CD4-positive, alpha-beta T cell treated with Interleukin-17A for 4 hours (primary cell): ENCODE measurements around the gene RFTN2.
"Not testable (repeated sequence)": the region's sequence is repeated elsewhere in the genome, so short reads cannot be mapped to it uniquely, and the experiment has no call there.

Experiments
- DNase-seq: peaks from one replicate; pipeline ENCODE4 v3.0.0-alpha.2; 2020; ENCODE audit warnings: mixed read lengths

The RFTN2 gene, protein sequence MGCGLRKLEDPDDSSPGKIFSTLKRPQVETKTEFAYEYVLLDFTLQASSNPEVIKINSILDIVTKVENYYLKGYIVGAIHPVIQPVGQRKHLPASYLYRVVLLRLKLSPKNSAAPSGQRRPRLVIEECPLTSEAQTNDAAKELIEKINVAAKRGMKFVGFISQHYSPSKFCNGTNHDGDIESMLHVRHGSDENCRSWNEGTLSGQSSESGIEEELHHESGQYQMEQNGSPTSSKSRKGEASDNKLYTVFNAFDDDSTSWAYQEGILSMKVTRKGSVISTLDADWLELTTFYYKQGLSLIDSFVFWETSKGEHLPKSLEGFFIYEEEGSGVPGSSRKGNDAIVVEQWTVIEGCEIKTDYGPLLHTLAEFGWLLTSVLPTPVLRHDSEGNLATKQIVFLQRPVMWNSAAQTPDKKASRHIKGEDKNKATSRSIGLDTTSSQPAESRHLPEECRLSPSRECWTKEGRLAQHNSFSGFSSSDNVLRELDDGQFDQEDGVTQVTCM

DNA sequence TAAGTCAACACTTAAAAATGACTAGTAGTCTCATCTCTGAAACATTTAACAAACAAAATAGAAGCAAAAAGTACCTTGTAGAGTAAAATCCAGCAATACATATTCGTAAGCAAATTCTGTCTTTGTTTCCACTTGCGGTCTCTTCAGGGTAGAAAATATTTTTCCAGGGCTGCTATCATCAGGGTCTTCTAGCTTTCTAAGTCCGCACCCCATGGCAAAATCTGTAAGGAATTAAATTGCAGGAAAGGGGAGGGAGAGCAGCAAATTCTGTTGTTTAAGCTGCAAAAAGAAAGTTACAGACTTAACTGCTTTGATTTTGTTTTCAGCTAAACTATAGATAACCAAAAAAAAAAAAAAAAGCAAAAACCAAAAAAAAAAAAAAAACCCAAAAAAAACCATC lies at the start of gene RFTN2:
TSS of gene RFTN2 (minus strand) at position 342 of the 400 bp plus-strand sequence. CDS start at position 213, 129 bp downstream.
- DNase-seq = no peak

DNA sequence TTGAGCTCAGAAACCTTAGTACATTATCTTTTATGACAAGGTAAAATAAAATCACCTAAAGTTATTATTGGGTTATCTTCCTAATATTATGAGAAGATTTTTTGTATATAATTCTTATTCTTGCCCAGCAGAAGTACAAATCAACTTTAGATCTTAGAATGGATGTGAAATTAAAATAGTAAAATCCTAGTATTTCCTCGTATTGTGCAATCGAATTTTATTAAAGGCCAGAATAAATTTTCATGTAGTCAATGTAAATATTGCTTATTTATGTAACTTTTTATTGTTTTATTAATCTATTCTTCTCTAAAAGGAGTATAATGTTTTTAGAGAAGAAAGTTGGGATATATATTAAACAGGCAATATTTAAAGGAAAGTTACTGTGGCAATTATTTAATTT lies 42.5 kb upstream of the RFTN2 start:
- no peak for DNase-seq

DNA sequence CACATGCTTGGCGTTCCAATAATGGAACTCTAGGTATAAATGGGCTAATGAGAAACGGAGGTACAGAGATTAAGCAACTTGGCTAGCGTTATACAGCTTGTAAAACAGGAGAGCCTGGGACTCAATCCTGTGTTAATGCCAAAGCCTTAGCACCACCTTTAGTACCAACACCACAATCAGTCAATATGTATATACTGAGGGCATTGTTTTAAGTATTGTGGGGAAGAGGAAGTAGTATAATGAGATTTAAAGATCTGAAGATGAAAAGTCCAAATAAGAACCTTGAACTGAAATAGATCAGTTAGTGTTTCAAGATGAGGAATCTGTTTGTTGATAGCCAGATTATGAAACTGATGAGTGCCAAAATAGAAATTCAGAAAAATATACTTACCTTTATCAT lies 37.9 kb upstream of the RFTN2 start:
- no peak for DNase-seq

DNA sequence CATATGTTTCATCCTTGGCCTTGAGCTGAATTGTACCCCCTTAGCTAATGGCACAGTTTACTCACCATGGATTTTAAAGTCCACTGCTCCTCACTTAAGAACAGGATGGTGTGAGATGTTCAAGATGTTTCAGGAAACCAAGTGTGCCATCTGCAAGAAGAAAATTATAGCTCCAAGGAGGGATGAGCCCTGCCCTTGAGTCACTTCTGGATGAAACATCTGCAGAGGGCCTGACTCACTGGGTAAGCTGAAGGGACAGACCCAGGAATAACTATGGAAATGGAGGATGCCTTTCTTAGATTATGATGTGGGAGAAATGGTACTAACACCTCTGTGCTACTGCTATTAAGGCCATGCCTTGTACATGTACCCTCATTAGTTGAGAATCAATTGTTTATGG lies 36.2 kb upstream of the RFTN2 start:
- DNase-seq = no peak

DNA sequence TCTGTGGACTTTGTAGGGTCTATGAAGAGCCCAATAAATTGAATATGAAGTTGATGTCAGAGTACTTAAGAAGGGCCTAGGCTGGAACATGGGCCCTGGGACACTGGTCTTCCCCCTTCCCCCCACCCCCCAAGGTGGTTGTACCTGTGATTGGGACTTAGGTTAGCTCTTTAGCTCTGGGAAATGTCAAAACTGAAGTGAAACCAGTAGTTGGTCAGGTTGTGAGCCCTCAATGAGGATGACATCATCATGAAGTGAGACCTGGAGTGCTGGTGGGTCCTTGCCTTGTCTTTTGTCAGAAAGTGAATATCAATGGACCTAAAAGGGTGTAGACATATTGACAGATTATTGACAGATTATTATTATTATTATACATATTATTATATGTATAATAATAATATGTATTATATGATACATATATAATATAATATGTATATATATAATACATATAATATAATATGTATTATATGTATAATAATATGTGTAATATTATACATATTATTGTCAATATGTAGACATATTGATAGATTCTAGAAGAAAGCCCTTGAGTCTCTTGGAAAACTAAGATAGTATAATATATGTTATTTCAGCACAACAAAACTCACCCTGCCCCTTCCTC lies 35.1 kb upstream of the RFTN2 start:
- DNase-seq = no peak

DNA sequence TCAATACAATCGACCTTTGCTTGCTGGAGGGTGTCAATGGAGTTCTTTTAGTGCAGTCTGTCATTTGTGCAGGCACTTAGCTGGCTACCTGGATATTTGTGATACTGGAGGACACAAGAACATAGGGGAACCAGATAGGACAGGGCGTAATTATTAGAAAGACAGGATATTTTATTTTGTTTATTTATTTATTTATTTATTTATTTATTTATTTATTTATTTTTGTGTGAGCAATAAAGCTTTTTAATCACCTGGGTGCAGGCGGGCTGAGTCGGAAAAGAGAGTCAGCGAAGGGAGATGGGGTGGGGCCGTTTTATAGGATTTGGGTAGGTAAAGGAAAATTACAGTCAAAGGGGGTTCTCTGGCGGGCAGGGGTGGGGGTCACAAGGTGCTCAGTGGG lies 33.8 kb upstream of the RFTN2 start:
- DNase-seq = not testable (repeated sequence)

DNA sequence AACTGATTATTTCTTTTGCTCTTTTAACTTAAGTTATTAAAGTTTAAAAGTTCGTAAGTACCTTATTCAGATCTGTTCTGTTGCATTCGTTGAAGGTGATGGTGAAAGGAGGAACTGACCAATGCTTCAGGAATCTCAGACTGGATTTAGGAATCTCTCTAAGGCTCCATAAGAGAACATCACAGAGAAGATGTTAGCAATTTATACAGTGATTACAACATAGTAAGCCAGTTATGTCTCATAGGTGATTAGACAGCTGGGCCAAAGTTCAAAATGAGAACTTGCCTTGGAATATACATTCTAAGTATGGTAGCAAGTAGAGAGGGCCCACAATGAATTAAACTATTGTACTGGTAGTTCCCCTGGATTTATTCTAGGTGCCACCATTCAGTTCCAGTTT lies 32.9 kb upstream of the RFTN2 start:
- DNase-seq = no peak

DNA sequence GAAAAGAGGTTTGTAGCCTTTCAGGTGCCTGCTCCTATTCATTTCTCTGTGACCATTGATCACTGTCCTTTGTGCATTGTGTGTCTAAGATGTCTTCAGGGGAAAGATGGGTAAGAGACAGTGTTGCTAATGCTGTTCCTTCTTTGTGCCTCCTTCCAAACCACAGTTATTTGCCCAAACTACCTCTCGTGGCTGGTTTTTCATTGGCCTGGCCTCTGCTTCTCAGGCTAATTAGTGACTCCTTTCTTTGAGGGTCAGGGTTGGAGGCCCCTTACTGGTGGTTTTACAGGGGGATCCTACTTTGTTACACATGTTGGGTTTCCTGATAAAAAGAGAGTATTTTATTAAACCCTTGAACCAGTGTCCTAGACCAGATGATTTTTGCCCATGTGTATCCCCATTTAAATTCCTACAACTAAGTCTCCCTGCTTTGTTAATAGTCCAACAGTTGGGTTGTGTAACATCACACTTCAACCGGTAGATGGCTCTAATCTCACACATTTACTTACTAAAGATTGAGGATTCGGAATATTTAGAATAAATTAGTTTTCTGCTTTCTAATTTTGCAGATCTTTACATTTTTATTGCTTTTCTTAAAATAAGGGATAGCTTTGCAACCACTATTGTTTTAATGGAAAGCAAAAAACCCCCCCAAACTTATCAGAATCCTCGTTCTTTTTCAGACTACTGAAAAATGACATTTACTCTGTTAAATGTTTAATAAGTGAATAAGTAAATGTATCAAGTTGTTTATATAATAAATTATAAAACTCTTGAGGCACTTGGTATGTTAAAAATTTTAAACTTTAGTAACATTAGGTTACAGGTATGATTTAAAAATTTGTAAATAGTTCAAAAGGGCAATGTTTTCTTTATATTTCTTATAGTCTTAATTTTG lies 32.2 kb upstream of the RFTN2 start:
- DNase-seq = peak; percentile 8

DNA sequence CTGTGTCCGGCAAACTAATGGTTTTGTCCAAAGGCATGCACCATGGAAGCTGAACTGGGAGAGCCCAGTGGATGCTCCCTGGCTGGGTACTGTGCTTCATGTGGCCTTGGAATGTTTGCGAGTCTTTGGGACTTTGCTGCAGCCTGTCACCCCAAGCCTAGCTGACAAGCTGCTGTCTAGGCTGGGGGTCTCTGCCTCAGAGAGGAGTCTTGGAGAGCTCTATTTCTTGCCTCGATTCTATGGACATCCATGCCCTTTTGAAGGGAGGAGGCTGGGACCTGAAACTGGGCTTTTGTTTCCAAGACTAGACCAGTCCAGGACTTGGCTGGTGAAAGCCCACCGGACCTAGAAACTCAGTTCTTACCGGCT lies 31.4 kb upstream of the RFTN2 start:
- DNase-seq = no peak

DNA sequence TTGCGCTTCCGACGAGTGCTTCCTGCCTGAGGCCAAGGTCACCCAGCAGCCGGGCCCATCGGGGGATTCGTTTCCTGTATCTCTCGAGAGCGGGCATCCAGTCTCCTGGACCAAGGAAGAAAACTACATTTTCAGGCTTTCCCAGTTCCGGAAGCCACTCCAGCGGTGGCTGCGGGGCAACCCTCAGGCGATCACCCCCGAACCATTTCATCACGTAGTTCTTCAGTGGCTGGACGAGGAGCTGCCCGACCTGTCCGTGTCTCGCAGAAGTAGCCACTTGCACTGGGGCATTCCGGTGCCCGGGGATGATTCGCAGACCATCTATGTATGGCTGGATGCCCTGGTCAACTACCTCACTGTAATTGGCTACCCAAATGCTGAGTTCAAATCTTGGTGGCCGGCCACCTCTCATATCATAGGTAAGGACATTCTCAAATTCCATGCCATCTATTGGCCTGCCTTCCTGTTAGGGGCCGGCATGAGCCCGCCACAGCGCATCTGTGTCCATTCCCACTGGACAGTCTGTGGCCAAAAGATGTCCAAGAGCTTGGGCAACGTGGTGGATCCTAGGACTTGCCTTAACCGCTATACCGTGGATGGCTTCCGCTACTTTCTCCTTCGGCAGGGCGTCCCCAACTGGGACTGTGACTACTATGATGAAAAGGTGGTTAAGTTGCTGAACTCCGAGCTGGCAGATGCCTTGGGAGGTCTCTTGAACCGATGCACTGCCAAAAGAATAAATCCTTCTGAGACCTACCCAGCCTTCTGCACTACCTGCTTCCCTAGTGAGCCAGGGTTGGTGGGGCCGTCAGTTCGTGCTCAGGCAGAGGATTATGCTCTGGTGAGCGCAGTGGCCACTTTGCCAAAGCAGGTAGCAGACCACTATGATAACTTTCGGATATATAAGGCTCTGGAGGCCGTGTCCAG lies 30.8 kb upstream of the RFTN2 start:
- peak; percentile 47 for DNase-seq

DNA sequence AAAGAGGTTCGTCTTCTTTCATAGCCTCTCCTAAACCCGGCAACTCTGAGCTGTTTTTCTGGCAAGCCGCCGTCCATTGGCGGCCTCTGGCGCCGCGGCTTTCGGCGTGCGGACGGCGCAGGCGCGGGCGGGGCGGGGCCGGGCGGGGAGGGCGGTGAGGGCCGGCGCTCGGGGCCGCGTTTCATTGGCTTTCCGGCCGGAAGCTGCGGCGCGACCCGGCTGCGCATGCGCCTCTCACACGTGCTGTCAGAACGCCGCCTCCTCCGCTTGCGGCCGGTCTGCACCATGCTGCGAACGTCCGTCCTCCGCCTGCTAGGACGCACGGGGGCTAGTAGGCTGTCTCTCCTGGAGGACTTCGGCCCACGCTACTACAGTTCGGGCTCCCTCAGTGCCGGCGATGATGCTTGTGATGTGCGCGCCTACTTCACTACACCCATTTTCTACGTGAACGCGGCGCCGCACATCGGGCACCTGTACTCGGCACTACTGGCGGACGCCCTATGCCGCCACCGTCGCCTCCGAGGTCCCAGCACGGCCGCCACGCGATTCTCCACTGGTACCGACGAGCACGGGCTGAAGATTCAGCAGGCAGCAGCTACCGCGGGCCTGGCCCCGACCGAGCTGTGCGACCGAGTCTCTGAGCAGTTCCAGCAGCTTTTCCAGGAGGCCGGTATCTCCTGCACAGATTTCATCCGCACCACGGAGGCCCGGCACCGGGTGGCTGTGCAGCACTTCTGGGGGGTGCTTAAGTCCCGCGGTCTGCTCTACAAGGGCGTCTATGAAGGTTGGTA lies 29.9 kb upstream of the RFTN2 start, which contains the start of gene MARS2:
TSS of gene MARS2 (plus strand) at position 249 of the 791 bp plus-strand sequence. CDS start at position 286, 37 bp downstream.
- peak; percentile 96 for DNase-seq

DNA sequence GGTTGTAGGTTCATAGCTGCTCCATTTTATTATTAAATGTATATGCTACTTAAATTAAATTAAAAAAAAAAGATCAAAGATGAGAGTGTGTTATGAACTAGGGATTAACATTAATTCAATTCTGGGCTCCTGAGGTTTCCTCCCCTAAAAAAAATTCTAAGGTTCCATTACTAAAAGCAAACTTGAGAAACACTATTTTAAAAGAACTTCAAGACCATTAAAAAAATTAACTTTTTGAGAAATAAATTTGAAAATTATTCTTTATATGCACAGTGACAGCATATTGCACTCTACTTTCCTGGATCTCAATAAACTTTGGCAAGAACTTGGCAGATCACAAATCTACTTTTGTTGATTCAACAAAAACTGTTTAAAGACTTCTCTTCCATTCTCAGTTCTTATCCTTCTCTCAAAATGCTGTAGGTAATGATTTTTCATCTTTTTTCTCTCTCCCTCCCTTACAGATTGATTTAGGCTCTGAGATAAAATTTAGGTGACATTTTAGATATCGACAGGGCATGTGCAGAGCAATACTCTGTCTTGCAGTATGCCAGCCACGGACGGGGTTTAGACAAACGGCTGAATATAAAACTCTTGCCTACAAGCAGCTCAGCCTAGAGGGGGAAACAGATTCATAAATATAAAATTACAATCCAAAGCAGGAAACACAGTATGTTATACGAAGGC lies 29.2 kb upstream of the RFTN2 start:
- DNase-seq = no peak

DNA sequence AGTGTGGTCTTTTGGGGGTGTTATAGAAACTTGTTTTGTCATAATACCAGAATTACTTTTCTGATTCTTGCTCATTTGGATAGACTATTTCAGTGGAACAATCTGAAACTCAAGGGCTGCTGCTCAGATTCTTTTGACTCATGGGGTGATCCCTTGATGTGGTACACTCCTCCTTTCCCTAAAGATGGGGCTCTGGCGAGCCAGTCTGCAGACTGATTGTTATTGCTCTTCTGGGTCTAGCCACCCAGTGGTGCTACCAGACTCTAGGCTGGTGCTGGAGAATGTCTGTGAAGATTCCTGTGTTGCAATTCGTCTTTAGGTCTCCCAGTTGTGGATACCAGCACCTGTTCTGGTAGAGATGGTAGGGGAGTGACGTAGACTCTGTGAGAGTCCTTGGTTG lies 25.6 kb upstream of the RFTN2 start:
- DNase-seq = no peak

DNA sequence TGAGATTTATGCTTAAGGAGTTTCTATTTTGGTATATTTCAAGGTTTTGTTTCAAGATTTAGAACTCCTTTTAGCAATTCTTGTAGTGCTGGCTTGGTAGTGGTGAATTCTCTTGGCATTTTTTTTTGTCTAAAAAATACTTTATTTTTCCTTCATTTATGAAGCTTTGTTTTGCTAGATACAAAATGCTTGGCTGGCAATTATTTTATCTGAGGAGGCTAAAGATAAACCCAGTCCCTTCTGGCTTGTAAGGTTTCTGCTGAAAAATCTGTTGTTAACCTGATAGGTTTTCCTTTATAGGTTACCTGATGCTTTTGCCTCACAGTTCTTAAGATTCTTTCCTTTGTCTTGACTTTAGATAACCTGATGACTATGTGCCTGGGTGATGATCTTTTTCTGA lies 24.3 kb upstream of the RFTN2 start:
- not testable (repeated sequence) for DNase-seq

DNA sequence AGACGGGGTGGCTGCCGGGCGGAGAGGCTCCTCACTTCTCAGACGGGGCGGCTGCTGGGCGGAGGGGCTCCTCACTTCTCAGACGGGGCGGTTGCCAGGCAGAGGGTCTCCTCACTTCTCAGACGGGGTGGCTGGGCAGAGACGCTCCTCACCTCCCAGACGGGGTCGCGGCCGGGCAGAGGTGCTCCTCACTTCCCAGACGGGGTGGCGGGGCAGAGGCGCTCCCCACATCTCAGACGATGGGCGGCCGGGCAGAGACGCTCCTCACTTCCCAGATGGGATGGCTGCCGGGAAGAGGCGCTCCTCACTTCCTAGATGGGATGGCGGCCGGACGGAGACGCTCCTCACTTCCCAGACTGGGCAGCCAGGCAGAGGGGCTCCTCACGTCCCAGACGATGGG lies 21.2 kb upstream of the RFTN2 start:
- not testable (repeated sequence) for DNase-seq

DNA sequence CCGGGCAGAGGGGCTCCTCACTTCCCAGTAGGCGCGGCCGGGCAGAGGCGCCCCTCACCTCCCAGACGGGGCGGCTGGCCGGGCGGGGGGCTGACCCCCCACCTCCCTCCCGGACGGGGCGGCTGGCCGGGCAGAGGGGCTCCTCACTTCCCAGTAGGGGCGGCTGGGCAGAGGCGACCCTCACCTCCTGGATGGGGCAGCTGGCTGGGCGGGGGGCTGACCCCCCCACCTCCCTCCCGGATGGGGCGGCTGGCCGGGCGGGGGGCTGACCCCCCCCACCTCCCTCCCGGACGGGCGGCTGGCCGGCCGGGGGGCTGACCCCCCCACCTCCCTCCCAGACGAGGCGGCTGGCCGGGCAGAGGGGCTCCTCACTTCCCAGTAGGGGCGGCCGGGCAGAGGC lies 20.6 kb upstream of the RFTN2 start:
- not testable (repeated sequence) for DNase-seq

DNA sequence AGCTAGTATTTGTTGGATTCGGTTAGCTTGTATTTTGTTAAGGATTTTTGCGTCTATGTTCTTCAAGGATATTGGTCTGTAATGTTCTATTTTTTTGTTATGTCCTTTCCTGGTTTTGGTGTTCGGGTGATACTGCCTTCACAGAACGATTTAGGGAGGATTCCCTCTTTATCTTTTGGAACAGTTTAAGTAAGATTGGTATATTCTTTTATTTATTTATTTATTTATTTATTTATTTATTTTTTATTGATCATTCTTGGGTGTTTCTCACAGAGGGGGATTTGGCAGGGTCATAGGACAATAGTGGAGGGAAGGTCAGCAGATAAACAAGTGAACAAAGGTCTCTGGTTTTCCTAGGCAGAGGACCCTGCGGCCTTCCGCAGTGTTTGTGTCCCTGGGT lies 19.8 kb upstream of the RFTN2 start:
- not testable (repeated sequence) for DNase-seq

DNA sequence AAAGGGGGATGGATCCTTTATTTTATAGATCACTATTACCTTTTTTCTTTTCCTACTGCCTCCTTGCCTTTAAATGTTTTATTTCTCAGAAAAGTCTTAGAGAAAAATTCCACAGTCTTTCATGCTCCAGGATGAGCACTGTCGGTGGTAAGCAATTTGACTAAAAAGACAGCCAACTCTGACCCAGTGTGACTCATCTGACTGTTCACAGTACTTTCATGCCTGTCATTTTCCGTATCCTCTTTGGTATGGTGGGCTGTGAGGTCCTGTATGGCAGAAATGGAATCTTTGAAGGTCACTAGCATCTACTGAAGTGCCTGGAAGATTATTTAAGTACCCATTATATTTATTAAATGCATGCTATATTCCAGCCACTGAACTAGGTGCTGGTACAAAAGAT lies 2.1 kb upstream of the RFTN2 start:
- DNase-seq = no peak

DNA sequence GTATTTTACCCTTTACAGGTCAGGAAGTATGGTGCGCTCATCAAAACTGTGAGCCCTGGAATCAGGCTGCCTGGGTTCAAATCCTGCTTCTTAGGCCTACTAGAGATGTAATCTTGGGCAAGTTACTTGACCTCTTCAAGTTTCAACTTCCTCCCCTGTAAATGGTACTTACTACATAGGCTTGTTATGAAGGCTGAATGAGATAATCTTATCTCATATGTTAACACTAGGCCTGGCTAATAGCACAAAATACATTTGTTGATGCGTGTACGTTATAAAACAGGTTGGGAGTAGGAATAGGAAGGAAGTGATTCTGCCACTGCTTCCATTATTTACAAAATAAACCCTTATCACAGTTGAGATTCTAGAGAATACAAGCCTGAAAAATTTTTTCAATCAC lies 1.7 kb upstream of the RFTN2 start:
- no peak for DNase-seq

DNA sequence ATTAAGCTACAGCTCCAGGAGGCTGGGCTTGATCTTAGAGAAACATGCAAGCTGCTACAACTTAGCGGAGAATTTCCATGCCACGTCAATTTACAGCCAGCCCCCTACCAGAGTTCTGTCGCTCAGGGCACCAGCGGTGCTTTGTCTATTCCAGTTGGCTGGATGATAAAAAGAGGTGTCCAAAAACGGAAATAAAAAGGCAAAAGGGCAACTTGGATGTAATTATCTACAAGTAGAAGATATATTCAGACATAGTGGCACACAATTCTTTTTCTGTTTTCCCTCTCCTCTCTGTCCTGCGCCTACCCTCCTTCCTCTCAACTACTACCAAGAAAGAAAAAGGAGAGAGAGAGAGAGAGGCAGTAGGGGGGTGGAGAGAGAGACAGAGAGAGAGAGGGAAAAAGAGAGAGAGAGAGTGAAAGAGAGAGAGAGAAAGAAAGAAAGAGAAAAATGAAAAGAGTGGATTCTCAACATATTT lies 363 bp upstream of the RFTN2 start:
- no peak for DNase-seq
